NCI-H2029 (cell line): Measurements from ENCODE around the gene PEX1.
A peak's percentile ranks its signal among the peaks of the same experiment; 100 is the strongest.
"Not testable (repeated sequence)": the region's sequence is repeated elsewhere in the genome, so short reads cannot be mapped to it uniquely, and the experiment has no call there.

Source experiments
- DNase-seq: peaks from one replicate; lab custom pipeline; 2025; lab: John Stamatoyannopoulos, UW

PEX1 gene

GRCh38 chr7:92528188-92528957, at the start of gene PEX1, which contains the start of gene RBM48:
TSS of gene PEX1 (minus strand) at chr7:92528520. CDS start at chr7:92528435, 85 bp downstream.
TSS of gene RBM48 (plus strand) at chr7:92528795. CDS start at chr7:92528814, 19 bp downstream.
- DNase-seq, result peak; percentile 99

GRCh38 chr7:92576296-92576695, 48.0 kb upstream of the PEX1 start:
- DNase-seq, result no peak

- no peak for DNase-seq
These were observed 40.8 kb upstream of the PEX1 start for GRCh38 chr7:92569137-92569536.

GRCh38 chr7:92567460-92567859, 39.1 kb upstream of the PEX1 start:
- no peak for DNase-seq

- DNase-seq, result no peak
These were observed 35.0 kb upstream of the PEX1 start for GRCh38 chr7:92563345-92563744.

GRCh38 chr7:92560602-92561001, 32.3 kb upstream of the PEX1 start:
- DNase-seq, result no peak

- DNase-seq, result no peak
These were observed 29.6 kb upstream of the PEX1 start for GRCh38 chr7:92557808-92558362.

- no peak for DNase-seq
These were observed 28.9 kb upstream of the PEX1 start for GRCh38 chr7:92557249-92557648.

GRCh38 chr7:92550194-92550593, 21.9 kb upstream of the PEX1 start:
- no peak for DNase-seq

- no peak for DNase-seq
These were observed 19.3 kb upstream of the PEX1 start for GRCh38 chr7:92547579-92547978.

GRCh38 chr7:92546856-92547497, 18.7 kb upstream of the PEX1 start:
- DNase-seq, result no peak

- not testable (repeated sequence) for DNase-seq
These were observed 16.8 kb upstream of the PEX1 start for GRCh38 chr7:92545116-92545515.

- DNase-seq, result not testable (repeated sequence)
These were observed 15.2 kb upstream of the PEX1 start for GRCh38 chr7:92543542-92543941.

- DNase-seq, result no peak
These were observed 6.3 kb upstream of the PEX1 start for GRCh38 chr7:92534572-92534971.

GRCh38 chr7:92528958-92529264, 591 bp upstream of the PEX1 start:
- DNase-seq, result no peak

- peak; percentile 38 for DNase-seq
These were observed 776 bp downstream of the PEX1 start for GRCh38 chr7:92527300-92528187.

GRCh38 chr7:92523110-92523509, 5.2 kb downstream of the PEX1 start:
- DNase-seq, result no peak

- DNase-seq, result no peak
These were observed 8.3 kb downstream of the PEX1 start for GRCh38 chr7:92520024-92520423.

- DNase-seq, result no peak
These were observed 10.7 kb downstream of the PEX1 start for GRCh38 chr7:92517631-92518030.

GRCh38 chr7:92513167-92513902, 15.0 kb downstream of the PEX1 start:
- DNase-seq, result no peak

- no peak for DNase-seq
These were observed 19.4 kb downstream of the PEX1 start for GRCh38 chr7:92508946-92509345.

- no peak for DNase-seq
These were observed 22.0 kb downstream of the PEX1 start for GRCh38 chr7:92506363-92506762.
